Fibroblast of the aortic adventitia (primary cell): ENCODE measurements around the gene MAP3K7CL. TPM values are rescaled to one million over a fixed set of nuclear protein-coding genes. Genes with fewer than 3 reads are reported as not detected.
A peak's percentile ranks its signal among the peaks of the same experiment; 100 is the strongest.

Source experiments
- DNase-seq: peaks from one replicate; pipeline ENCODE4 v3.0.0-alpha.2; 2010; ENCODE audit warnings: low read depth
- H3K4me3 ChIP-seq: 2 replicates; pipeline ENCODE4 v1.5.1; 2011; ENCODE audit warnings: low read depth, mild to moderate bottlenecking, control low read depth, low read length, moderate library complexity
- total RNA-seq: library from RNA; depleted of rRNA; stranded (reverse); fragments of >200 nt; gene quantifications from 2 replicates; pipeline ENCODE4 v1.2.3, GENCODE V29; 2012; ENCODE audit warnings: low replicate concordance
- TF ChIP-seq, protein P1 (sequence below): IDR thresholded peaks from 2 replicates; pipeline ENCODE4 v1.5.1; 2011; ENCODE audit warnings: mild to moderate bottlenecking, low read length, control low read depth, inconsistent platforms; ENCODE audit not compliant: insufficient read depth

Gene MAP3K7CL
- total RNA-seq, 1 donor = 18.7 TPM

DNA sequence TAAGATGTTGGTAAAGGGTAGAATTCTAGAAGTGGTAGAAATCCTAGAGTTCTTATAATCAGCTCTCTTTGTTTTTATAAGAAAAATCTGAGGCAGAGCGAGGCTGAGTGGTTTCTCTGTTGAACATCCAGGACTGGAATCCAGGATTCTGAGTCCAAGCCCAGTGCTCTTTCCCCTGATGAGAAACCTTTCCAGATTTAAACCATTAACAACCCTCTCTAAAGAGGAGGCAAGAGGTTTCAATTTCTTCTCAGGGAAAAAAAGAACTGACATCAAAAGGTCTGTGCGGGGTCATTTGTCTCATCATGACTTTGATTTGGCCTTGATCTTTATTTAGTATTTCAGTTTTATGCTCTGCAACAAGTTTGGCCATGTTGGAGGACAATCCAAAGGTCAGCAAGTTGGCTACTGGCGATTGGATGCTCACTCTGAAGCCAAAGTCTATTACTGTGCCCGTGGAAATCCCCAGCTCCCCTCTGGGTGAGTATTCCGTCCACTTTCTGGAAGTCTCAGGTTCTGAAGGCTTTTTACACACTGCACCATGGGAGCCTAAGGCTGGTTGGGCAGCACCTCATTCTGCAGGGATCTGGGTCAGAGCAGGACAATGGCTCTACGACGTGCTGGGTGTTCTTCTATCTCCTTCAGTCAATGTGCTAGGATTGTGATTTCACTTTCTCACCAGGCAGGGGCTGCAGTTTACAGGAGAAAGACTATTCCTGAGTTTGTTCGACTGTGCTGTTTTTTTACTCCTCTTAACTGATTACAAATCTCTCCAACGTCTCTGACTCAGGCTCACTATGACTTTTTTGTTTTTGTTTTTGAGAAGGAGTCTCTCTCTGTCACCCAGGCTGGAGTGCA lies 38.1 kb upstream of the MAP3K7CL start:
- no peak overlapping the region for H3K4me3 ChIP-seq
- TF ChIP-seq, protein P1, sequence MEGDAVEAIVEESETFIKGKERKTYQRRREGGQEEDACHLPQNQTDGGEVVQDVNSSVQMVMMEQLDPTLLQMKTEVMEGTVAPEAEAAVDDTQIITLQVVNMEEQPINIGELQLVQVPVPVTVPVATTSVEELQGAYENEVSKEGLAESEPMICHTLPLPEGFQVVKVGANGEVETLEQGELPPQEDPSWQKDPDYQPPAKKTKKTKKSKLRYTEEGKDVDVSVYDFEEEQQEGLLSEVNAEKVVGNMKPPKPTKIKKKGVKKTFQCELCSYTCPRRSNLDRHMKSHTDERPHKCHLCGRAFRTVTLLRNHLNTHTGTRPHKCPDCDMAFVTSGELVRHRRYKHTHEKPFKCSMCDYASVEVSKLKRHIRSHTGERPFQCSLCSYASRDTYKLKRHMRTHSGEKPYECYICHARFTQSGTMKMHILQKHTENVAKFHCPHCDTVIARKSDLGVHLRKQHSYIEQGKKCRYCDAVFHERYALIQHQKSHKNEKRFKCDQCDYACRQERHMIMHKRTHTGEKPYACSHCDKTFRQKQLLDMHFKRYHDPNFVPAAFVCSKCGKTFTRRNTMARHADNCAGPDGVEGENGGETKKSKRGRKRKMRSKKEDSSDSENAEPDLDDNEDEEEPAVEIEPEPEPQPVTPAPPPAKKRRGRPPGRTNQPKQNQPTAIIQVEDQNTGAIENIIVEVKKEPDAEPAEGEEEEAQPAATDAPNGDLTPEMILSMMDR = peak; percentile 10
- peak; percentile 68 for DNase-seq

DNA sequence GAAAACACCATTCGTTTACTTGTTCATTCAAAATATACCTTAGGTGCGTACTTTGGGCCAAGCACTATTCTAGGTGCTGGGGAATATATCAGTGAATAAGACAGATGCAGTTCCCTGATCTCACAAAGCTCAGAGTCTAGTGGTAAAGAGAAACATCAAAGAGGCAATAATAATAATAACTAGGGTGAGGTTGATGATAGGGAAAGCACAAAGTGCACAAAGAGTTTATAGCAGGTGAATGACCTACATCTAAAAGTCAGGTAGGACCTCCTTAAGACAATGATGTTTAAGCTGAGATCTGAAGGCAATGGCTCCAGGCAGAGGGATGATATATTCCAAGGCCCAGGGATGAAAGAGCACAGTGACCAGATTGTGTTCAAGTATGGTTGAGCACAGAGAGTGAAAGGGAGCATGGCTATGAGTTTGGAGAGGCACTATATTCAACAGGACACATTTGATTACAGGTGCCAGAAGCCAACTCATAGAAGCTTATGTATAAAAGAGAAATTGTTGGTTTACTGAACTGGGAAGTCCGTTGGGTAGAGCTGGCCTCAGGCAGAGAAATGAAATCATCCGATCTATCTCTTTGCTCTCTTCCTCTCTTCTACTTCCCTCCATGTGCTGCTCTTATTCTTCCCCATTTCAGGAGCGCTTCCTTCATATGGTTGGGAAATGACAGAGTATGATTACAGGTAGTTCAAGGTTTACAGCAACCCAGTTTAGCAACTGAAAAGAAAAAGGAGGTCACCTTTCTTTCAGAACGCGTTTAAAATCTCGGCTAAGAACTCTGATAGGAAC lies 34.0 kb upstream of the MAP3K7CL start:
- DNase-seq = no peak
- H3K4me3 ChIP-seq = no peak overlapping the region
- TF ChIP-seq, protein P1 = no peak

GRCh38 chr21:29098156-29098555 lies 32.3 kb upstream of the MAP3K7CL start:
- peak; percentile 57 for DNase-seq
- TF ChIP-seq, protein P1 = no peak
- H3K4me3 ChIP-seq = no peak overlapping the region

DNA sequence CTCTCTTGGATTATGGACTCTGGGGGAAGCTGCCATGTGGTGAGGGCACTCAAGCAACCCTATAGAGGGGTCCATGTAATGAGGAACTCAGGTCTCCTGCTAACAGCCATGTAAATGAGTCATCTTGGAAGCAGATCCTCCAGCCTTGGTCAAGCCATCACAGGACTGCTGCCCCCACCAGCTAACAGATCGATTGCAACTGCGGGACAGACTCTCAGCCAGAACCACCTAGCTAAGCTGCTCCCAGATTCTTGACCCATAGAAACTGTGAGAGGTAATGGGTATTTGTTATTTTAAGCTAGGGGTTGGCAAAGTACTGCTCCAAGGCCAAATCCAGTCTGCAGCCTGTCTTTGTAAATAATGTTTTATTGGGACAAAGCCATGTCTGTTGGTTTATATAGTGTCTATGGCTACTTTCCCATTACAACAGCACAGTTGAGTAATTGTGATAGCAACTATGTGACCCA lies 27.6 kb upstream of the MAP3K7CL start:
- TF ChIP-seq, protein P1 = no peak
- DNase-seq = no peak
- no peak overlapping the region for H3K4me3 ChIP-seq

DNA sequence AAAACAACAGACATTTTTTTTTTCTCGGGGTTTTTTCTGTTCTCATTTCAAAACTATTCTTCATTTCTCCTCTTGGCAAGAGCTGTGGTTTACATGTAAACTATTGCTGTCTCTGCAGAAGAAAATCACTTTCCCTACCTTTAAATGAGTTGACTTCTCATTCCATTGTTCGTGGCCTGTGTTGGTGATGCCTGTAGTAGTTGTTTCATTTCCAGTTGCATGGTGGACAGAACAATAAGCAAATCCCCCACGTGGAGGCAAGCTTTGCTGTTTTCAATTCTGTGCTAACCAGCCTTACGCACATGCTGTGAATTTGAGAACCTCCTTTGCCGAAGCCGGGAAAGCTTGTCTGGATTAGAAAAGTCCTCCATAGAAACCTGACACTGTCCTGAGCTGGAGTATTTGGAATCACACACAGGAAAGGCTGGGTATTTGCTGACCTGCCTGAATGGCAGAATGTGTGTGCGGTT lies 26.2 kb upstream of the MAP3K7CL start:
- DNase-seq = no peak
- TF ChIP-seq, protein P1 = no peak

GRCh38 chr21:29105218-29105617 lies 25.2 kb upstream of the MAP3K7CL start:
- DNase-seq = peak; percentile 43
- no peak overlapping the region for H3K4me3 ChIP-seq
- TF ChIP-seq, protein P1 = no peak

More for the DNA sequence above, 26.2 kb upstream of the MAP3K7CL start:
- no peak overlapping the region for H3K4me3 ChIP-seq
